ENCODE measurements around the gene GABRB1.

GRCh38 chr4:47217884-47218283, 186.5 kb downstream of the GABRB1 start:
- TF ChIP-seq CTCF (IDR thresholded peaks at IDR 0.05; ENCODE audit: poor library complexity) (no peak), EZH2 (IDR thresholded peaks at IDR 0.05; ENCODE audit: borderline replicate concordance) (no peak), EZH2phosphoT487 (IDR thresholded peaks at IDR 0.05; ENCODE audit: low read depth, severe bottlenecking, unreplicated experiment) (no peak)
